Fibroblast of lung (primary cell): ENCODE results near the gene ARHGEF3. TPM values are rescaled to one million over a fixed set of nuclear protein-coding genes. Genes with fewer than 3 reads are reported as not detected.

Experiments used
- DNase-seq, 2 donors: peaks; one replicate each; pipeline versions ENCODE4 v3.0.0 to v3.0.0-alpha.2; 2010; ENCODE audit warnings: low read depth in 2 of 2
- H2AFZ ChIP-seq: 2 replicates; pipeline ENCODE4 v1.5.1; 2012; ENCODE audit warnings: low read length, control low read depth, inconsistent platforms
- H3K27ac ChIP-seq: 2 replicates; pipeline ENCODE4 v1.5.1; 2011; ENCODE audit warnings: low read length, control low read depth; ENCODE audit not compliant: insufficient read depth
- H3K27me3 ChIP-seq: 2 replicates; pipeline ENCODE4 v1.5.1; 2011; ENCODE audit warnings: mild to moderate bottlenecking, low read length; ENCODE audit not compliant: control insufficient read depth, insufficient read depth
- H3K36me3 ChIP-seq: 2 replicates; pipeline ENCODE4 v1.5.1; 2011; ENCODE audit warnings: low read length; ENCODE audit not compliant: control insufficient read depth, insufficient read depth
- H3K4me1 ChIP-seq: 2 replicates; pipeline ENCODE4 v1.5.1; 2011; ENCODE audit warnings: low read length; ENCODE audit not compliant: control insufficient read depth, insufficient read depth; ENCODE audit errors: extremely low read depth
- H3K4me2 ChIP-seq: 2 replicates; pipeline ENCODE4 v1.5.1; 2011; ENCODE audit warnings: low read length, control low read depth; ENCODE audit not compliant: insufficient read depth; ENCODE audit errors: extremely low read depth
- H3K4me3 ChIP-seq, 4 experiments: fragments of 200-600 bp in 1 of 4; sonication (generic) in 1 of 4; replicated peaks in 1 of 4; 2 replicates each; pipeline ENCODE4 v1.5.1; 2011 to 2016; ENCODE audit warnings: low read length in 4 of 4, low read depth in 3 of 4, mild to moderate bottlenecking in 3 of 4, control low read depth in 2 of 4, inconsistent platforms in 1 of 4, mixed read lengths in 1 of 4; ENCODE audit not compliant: insufficient read depth in 1 of 4; ENCODE audit errors: control extremely low read depth in 1 of 4
- H3K79me2 ChIP-seq: 2 replicates; pipeline ENCODE4 v1.5.1; 2012; ENCODE audit warnings: mild to moderate bottlenecking, low read length, inconsistent platforms; ENCODE audit not compliant: control insufficient read depth, insufficient read depth
- H3K9ac ChIP-seq: 2 replicates; pipeline ENCODE4 v1.5.1; 2011; ENCODE audit warnings: mild to moderate bottlenecking, low read length, control low read depth; ENCODE audit not compliant: insufficient read depth
- H3K9me3 ChIP-seq: 2 replicates; pipeline ENCODE4 v1.5.1; 2012; ENCODE audit warnings: low read depth, low read length; ENCODE audit not compliant: control insufficient read depth, insufficient read depth
- H4K20me1 ChIP-seq: 2 replicates; pipeline ENCODE4 v1.5.1; 2011; ENCODE audit warnings: low read length; ENCODE audit not compliant: control insufficient read depth, insufficient read depth; ENCODE audit errors: extremely low read depth
- CTCF ChIP-seq, 2 donors: IDR thresholded peaks in 1 of 2; conservative IDR thresholded peaks in 1 of 2; 1 replicate in 1 of 2; 2 replicates in 1 of 2; pipeline ENCODE4 v1.5.1; 2011 to 2012; ENCODE audit warnings: low read length in 2 of 2, control low read depth in 1 of 2, inconsistent platforms in 1 of 2, low read depth in 1 of 2, mild to moderate bottlenecking in 1 of 2
- EZH2 ChIP-seq: IDR thresholded peaks from 2 replicates; pipeline ENCODE4 v1.5.1; 2012; ENCODE audit warnings: low read length, control low read depth, mild to moderate bottlenecking; ENCODE audit errors: missing control alignments
- polyA plus RNA-seq, 2 donors: library from polyadenylated mRNA; depleted of rRNA in 1 of 2; stranded (reverse) in 1 of 2; unstranded in 1 of 2; fragments of >200 nt; gene quantifications; 2 replicates each; pipeline ENCODE4 v1.2.1, GENCODE V29; 2011 to 2012; ENCODE audit warnings: missing spikeins in 1 of 2
- total RNA-seq: library from RNA; depleted of rRNA; stranded (reverse); fragments of >200 nt; gene quantifications from 2 replicates; pipeline ENCODE4 v1.2.1, GENCODE V29; 2014

The ARHGEF3 gene
- total and polyA plus RNA-seq, 2 donors (not counting 1 experiment from before 2014, with no cell fraction given): 2.6 to 16.7 TPM

GRCh38 chr3:56753206-56753820 lies 48.4 kb downstream of the ARHGEF3 start:
- TF ChIP-seq CTCF (conservative IDR thresholded peaks at IDR 0.05 in 1 of 2, IDR thresholded peaks at IDR 0.05 in 1 of 2; ENCODE audit: low read depth in 1 of 2, low read length in 2 of 2) (no peak), EZH2 (no peak)
- DNase-seq: peak in 1 of 2 donors; percentile 19
- H3K79me2 ChIP-seq: no peaks in the 10 kb centered on the region
- H3K27me3 ChIP-seq: no peaks in the 10 kb centered on the region
- no peaks in the 10 kb centered on the region for H4K20me1 ChIP-seq
- H2AFZ ChIP-seq: no peak overlapping the region
- no peak overlapping the region for H3K27ac ChIP-seq
- no peaks in the 10 kb centered on the region for H3K36me3 ChIP-seq
- H3K4me3 ChIP-seq: no peak overlapping the region
- no peak overlapping the region for H3K9ac ChIP-seq
- no peaks in the 10 kb centered on the region for H3K9me3 ChIP-seq
- H3K4me2 ChIP-seq: no peak overlapping the region
- no peaks in the 10 kb centered on the region for H3K4me1 ChIP-seq

- no peak for DNase-seq
- Histone ChIP-seq H3K9me3 (no peaks in the 10 kb centered on the region), H3K27me3 (no peaks in the 10 kb centered on the region), H3K4me3 (no peak overlapping the region), H3K4me2 (no peak overlapping the region), H3K4me1 (no peaks in the 10 kb centered on the region), H3K36me3 (no peaks in the 10 kb centered on the region), H4K20me1 (no peaks in the 10 kb centered on the region), H3K79me2 (no peaks in the 10 kb centered on the region), H3K27ac (no peak overlapping the region), H2AFZ (no peak overlapping the region), H3K9ac (no peak overlapping the region)
- no peak for TF ChIP-seq EZH2
Observed at GRCh38 chr3:56751056-56751707, 50.6 kb downstream of the ARHGEF3 start.

- no peak overlapping the region for H3K9ac ChIP-seq
- no peak overlapping the region for H3K27ac ChIP-seq
- H3K36me3 ChIP-seq: no peaks in the 10 kb centered on the region
- H3K4me3 ChIP-seq: no peak overlapping the region
- H2AFZ ChIP-seq: no peak overlapping the region
- no peaks in the 10 kb centered on the region for H3K9me3 ChIP-seq
- DNase-seq: no peak
- no peaks in the 10 kb centered on the region for H3K4me1 ChIP-seq
- no peak overlapping the region for H3K4me2 ChIP-seq
- no peaks in the 10 kb centered on the region for H4K20me1 ChIP-seq
- H3K79me2 ChIP-seq: no peaks in the 10 kb centered on the region
- no peaks in the 10 kb centered on the region for H3K27me3 ChIP-seq
- TF ChIP-seq CTCF (conservative IDR thresholded peaks at IDR 0.05 in 1 of 2, IDR thresholded peaks at IDR 0.05 in 1 of 2; ENCODE audit: low read depth in 1 of 2, low read length in 2 of 2) (no peak), EZH2 (no peak)
Observed at GRCh38 chr3:56748663-56749231, 53.0 kb downstream of the ARHGEF3 start.
